HG03139 (cell line): Measurements from ENCODE around the gene OR5H14.
A peak's percentile ranks its signal among the peaks of the same experiment; 100 is the strongest.
"Not testable (repeated sequence)": the region's sequence is repeated elsewhere in the genome, so short reads cannot be mapped to it uniquely, and the experiment has no call there.

Experiments used
- ATAC-seq: cut with Tn5 transposase; IDR thresholded peaks from one replicate; pipeline ENCODE4 v1.9.1; 2021; ENCODE audit not compliant: unreplicated experiment

Gene OR5H14

DNA sequence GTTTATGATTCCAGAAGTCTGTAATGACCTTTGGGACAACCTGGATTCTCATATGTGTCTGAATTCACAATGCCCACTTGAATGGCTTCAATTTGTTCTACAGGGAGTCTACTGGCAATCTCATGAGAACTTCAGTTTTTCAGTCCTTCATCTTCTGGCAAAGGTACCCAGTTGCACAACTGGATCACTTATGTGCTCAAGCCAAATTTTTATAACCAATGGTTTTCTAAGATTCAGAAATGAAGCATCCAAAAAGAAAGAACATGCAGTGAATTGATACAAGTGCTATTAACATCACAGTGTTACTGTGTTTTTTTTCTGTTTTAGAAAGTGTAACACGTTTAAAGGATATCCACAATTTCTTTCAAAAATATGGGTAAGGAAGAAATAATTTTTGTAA is at the start of gene OR5H14:
Gene OR5H14, plus strand, starts transcription at position 301 of the 400 bp plus-strand sequence. CDS start 1,907 bp downstream, outside the sequence.
- ATAC-seq, result no peak

- no peak for ATAC-seq
Observed at GRCh38 chr3:98099848-98100247, 47.4 kb upstream of the OR5H14 start.

DNA sequence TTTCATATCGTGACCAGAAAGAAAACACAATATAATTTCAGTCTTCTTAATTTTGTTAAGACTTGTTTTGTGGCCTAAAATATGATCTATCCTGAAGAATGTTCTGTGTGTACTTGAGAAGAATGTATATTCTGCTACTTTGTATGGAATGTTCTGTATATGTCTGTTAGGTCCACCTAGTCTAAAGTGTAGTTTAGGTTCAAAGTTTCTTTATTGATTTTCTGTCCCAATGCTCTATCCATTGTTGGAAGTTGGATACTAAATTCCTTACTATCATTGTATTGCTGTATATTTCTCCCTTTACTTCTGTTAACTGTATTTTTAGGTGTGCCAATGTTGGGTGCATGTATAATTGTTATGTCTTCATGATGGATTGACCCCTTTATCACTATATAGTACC is 39.1 kb upstream of the OR5H14 start:
- ATAC-seq, result no peak

GRCh38 chr3:98109807-98110549 is 37.3 kb upstream of the OR5H14 start:
- no peak for ATAC-seq

DNA sequence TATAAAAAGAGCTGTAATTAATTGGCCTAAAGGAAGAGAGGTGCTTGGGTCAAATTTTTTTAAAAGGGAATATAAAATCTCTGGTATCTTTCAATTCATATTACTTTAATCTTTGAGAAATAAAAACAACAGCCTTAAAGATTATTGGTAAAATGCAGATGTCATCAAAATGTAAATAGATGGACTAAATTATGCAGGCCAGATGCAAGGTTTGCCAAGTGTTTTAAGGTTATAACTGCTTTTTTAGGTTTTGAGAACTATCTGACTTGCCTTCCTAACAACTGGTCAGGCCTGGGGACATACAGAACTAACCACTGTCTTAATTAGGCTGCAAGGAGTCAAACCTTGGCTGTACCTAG is 36.8 kb upstream of the OR5H14 start:
- ATAC-seq, result no peak

DNA sequence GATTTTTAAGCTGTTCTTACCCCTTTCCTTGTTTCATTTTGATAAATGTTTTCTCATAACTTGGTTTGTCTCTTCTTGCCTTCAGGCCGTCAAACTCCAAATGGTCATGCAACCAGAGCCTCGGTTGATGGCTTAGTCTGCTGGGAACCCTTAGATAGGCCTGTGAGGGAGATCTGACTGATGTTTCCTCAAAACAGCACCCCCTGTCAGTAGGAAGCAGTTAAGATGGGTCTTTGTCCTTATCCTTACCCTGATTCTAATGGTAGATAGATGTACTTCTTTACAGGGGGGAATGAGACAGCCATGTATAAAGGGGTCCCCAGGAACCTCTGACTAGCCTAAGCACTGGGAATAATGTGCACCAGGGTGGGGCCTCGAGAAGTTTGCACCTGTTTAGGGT is 33.0 kb upstream of the OR5H14 start:
- no peak for ATAC-seq

DNA sequence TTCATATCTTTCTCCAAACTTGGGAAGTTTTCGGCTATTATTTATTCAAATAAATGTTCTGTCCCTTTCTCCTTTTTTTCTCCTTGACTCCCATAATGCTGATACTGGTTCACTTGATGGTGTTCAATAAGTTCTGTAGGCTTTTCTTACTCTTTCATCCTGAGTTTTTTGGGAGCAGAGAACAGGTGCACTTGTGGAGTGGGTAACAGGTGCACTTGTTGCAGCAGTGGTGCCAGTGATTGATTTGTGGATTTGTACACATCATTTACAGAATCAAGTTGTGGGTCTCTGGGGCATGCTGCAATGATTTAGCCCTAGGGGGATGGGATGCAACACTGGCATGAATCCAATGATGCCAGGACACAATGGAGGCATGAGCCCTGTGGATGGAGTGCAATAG is 31.6 kb upstream of the OR5H14 start:
- no peak for ATAC-seq

DNA sequence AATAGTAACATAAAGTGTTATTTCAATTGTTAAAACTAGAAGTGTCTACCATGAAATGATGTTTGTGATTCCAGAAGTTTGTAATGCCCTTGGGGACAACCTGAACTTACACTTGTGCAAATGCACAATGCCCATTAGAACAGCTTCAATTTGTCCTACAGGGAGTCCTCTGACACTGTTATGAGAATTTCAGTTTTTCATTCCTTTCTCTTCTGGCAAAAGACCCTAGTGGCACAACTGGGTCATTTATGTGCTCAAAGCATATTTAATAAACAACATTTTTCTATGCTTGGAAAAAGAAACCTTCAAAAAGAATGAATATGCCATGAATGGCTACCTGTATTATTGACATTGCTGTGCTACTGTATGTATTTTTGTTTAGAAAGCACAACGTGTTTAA is 16.9 kb upstream of the OR5H14 start, which contains the start of gene OR5H1:
Gene OR5H1, plus strand, starts transcription at position 301 of the 400 bp plus-strand sequence. CDS start 1,977 bp downstream, outside the sequence.
- ATAC-seq, result no peak

GRCh38 chr3:98136631-98137030 is 10.6 kb upstream of the OR5H14 start:
- no peak for ATAC-seq

DNA sequence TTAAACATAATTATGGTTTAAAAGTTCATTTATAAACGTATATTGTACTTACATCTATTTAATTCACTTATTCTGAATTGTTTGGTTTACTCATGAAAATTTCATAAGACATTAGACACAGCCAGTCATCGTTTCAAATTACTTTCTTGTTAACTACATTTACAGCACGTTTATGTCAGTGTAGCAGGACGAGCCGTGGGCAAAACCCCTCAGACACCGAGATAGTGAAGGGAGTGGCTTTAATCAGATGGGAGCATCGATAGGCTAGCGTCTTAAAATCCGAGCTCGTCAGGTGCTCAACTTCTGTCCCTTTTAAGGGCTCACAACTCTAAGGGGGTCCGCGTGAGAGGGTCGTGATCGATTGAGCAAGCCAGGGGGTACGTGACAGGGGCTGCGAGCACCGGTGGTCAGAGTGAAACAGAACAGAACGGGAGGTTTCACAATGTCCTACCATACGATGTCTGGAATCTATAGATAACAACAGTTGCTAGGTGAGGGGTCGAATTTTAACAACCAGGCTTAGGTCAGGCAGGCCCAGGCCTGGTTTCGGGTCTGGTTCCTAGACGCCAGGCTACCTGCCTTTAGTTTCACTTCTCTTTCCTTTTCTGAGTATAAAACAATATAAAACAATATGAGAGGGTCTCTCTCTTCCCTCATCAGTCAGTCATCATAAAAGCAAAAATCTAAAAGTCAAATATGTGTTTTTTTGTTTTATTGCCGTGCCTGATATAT is 9.3 kb upstream of the OR5H14 start:
- not testable (repeated sequence) for ATAC-seq

DNA sequence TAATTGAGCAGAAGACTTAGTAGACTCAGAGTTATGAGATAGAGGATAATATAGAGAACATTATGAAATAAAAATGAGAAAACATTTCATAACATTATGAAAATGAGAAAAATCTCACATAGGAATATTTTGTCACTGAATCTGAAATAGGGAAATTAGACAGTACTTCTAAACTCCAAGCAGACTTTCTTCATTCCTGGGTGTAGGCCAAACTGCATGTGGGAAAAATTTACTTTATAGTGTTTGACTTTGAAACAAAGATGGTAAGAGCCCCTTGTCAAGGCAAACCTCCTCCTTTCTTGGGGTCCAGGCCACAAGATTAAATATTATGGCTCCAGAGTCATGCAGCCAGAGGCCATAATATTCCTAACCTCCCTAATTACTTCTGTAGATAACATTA is 6.7 kb upstream of the OR5H14 start:
- ATAC-seq, result no peak

DNA sequence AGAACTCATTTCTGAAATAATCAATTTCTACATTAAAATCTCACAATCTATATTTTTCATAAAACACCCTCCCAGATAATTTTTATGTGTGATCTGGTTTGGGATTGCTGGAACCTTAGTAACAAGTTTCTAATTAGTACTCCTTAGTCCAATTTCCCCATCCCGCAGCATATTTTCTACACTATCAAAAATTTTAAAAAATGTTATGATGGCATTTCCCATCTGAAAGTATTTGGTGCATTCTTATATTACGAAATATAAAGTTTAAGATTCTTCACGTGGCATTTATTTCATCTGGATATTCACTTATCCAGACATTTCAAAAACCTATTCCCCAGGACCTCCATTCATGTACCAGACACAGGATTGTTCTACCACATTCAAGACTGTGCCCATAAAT is 1.5 kb downstream of the OR5H14 start:
- ATAC-seq, result no peak

DNA sequence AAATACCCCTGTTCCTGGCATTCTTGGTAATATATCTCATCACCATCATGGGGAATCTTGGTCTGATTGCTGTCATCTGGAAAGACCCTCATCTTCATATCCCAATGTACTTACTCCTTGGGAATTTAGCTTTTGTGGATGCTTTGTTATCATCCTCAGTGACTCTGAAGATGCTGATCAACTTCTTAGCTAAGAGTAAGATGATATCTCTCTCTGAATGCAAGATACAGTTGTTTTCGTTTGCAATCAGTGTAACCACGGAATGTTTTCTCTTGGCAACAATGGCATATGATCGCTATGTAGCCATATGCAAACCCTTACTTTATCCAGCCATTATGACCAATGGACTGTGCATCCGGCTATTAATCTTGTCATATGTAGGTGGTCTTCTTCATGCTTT is 2.2 kb downstream of the OR5H14 start:
- not testable (repeated sequence) for ATAC-seq

- no peak for ATAC-seq
Observed at GRCh38 chr3:98151241-98151640, 4.0 kb downstream of the OR5H14 start.

GRCh38 chr3:98166396-98166795 is 19.1 kb downstream of the OR5H14 start, which contains the start of gene OR5H15:
Gene OR5H15, plus strand, starts transcription at chr3:98166696. Its CDS starts 2,004 bp downstream, at chr3:98168700.
- ATAC-seq, result no peak

GRCh38 chr3:98171071-98171470 is 23.8 kb downstream of the OR5H14 start:
- ATAC-seq, result no peak

DNA sequence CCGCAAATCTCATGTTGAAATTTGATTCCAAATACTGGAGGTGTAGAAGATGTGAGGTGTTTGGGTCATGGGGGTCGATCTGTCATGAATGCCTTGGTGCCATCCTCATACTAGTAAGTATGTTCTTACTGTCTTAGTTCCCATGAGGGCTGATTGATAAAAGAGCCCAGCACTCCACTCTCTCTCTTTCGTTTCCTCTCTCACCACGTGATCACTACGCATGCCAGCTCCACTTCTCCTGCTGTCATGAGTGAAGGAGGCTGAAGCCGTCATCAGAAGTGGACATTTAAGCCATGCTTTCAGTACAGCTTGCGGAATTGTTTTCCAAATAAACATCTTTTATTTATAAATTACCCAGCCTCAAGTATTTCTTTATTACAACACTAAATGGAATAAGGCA is 25.3 kb downstream of the OR5H14 start:
- no peak for ATAC-seq

- no peak for ATAC-seq
Observed at GRCh38 chr3:98180319-98180890, 33.1 kb downstream of the OR5H14 start.

GRCh38 chr3:98182196-98182595 is 34.9 kb downstream of the OR5H14 start:
- ATAC-seq, result no peak

GRCh38 chr3:98185180-98185579 is 37.9 kb downstream of the OR5H14 start:
- ATAC-seq, result no peak

DNA sequence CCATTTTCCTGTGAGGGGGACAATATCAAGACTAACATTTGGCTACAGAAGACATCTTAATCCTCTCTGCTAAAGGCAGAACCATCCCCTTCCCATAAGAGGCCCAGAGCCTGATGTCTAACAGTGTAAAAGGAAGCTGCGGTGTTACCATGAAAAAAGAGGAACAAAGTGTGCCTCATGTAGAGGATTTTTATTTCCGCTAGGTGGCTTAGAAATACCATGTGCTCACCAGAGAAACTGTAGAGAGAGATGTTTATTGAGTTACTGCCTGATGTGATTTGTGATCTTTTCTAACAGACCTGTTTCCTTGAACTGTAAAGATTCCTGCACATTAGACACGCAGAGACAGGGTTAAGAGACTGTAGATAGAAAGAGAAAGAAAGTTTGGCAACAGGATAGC is 41.3 kb downstream of the OR5H14 start:
- peak; percentile 95 for ATAC-seq

DNA sequence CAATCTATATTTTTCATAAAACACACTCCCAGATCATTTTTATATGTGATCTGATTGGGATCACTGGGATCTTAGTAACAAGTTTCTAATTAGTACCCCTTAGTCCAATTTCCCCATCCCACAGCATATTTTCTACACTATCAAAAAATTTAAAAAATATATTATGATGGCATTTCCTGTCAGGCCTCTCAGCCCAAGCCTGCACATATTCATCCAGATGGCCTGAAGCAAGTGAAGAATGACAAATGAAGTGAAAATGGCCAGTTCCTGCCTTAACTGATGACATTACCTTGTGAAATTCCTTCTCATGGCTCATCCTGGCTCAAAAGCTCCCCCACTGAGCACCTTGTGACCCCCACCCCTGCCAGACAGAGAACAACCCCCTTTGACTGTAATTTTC is 43.6 kb downstream of the OR5H14 start:
- not testable (repeated sequence) for ATAC-seq
